K562 (cell line): Measurements from ENCODE around the gene ST6GAL1. TPM values are rescaled to one million over a fixed set of nuclear protein-coding genes. Genes with fewer than 3 reads are reported as not detected.
A peak's percentile ranks its signal among the peaks of the same experiment; 100 is the strongest.

Experiments used
- ATAC-seq: fragments of 200-7000 bp; cut with Tn5 transposase; 3 replicates; pipeline ENCODE4 v1.9.1; 2020; ENCODE audit warnings: moderate library complexity
- BruUV-seq: library from RNA; stranded (reverse); fragments of 400-500 nt; replicated peaks from 2 replicates; lab custom pipeline; 2021; lab: Mats Ljungman, UMichigan
- CTCF ChIA-PET: fragments of 300-600 bp; formaldehyde crosslinking; extraction: SDS; loops from one replicate; lab custom pipeline; 2021; ENCODE audit warnings: low intra/inter-chr PET ratio; lab: Yijun Ruan, JAX
- POLR2A ChIA-PET: fragments of 300-600, 350-650 bp; sonication (Branson Sonifier 250); formaldehyde crosslinking; extraction: SDS; loops from one replicate; lab custom pipeline; 2021; ENCODE audit warnings: antibody characterized with exemption, inconsistent platforms; lab: Yijun Ruan, JAX
- DNase-seq, 4 experiments: peaks; one replicate each; pipeline versions ENCODE4 v3.0.0 to v3.0.0-alpha.2; 2011 to 2018; ENCODE audit warnings: low spot score in 3 of 4, mixed read lengths in 3 of 4; ENCODE audit errors: extremely low read depth in 1 of 4
- FAIRE-seq: peaks from 2 replicates; lab custom pipeline; 2011; peaks lifted over from hg19 to GRCh38; lab: Jason Lieb, UNC
- H2AFZ ChIP-seq: 2 replicates; pipeline ENCODE4 v1.6.0; 2011; ENCODE audit warnings: low read depth, low read length, control low read depth, inconsistent platforms
- H3K27ac ChIP-seq: fragments of 200-600 bp; 3 replicates; pipeline ENCODE4 v1.8.0; 2011; ENCODE audit warnings: low read depth, mild to moderate bottlenecking, control low read depth, inconsistent platforms, low read length, moderate library complexity, mixed read lengths; ENCODE audit errors: extremely low read depth
- H3K27me3 ChIP-seq, 2 experiments: fragments of 300-600 bp in 1 of 2; 2 replicates in 1 of 2; 3 replicates in 1 of 2; pipeline versions ENCODE4 v1.6.0 to v1.8.0; 2011; ENCODE audit warnings: inconsistent platforms in 2 of 2, low read length in 2 of 2, mild to moderate bottlenecking in 1 of 2, mixed read lengths in 1 of 2, moderate library complexity in 1 of 2; ENCODE audit not compliant: control insufficient read depth in 2 of 2, insufficient read depth in 2 of 2
- H3K36me3 ChIP-seq: fragments of 300-600 bp; 3 replicates; pipeline ENCODE4 v1.8.0; 2011; ENCODE audit warnings: mild to moderate bottlenecking, low read length, inconsistent platforms; ENCODE audit not compliant: control insufficient read depth, insufficient read depth
- H3K4me1 ChIP-seq, 2 experiments: fragments of 200-600 bp in 1 of 2; replicated peaks in 1 of 2; 2 replicates in 1 of 2; 3 replicates in 1 of 2; pipeline versions ENCODE4 v1.5.1 to v1.8.0; 2011; ENCODE audit warnings: inconsistent platforms in 2 of 2, low read length in 2 of 2, mild to moderate bottlenecking in 1 of 2, mixed read lengths in 1 of 2, moderate library complexity in 1 of 2; ENCODE audit not compliant: control insufficient read depth in 2 of 2, insufficient read depth in 2 of 2
- H3K4me2 ChIP-seq: 2 replicates; pipeline ENCODE4 v1.6.1; 2011; ENCODE audit warnings: low read length, control low read depth, inconsistent platforms, mixed read lengths; ENCODE audit not compliant: insufficient read depth
- H3K4me3 ChIP-seq: fragments of 200-600 bp; sonication (generic), shearing (Covaris generic); 2 replicates; pipeline ENCODE4 v1.5.1; 2016; ENCODE audit warnings: control low read depth, inconsistent platforms
- H3K79me2 ChIP-seq: fragments of 200-600 bp; 3 replicates; pipeline ENCODE4 v1.8.0; 2011; ENCODE audit warnings: low read length, inconsistent platforms; ENCODE audit not compliant: control insufficient read depth, insufficient read depth
- H3K9ac ChIP-seq, 2 experiments: 2 replicates each; pipeline versions ENCODE4 v1.6.0 to v1.6.1; 2011; ENCODE audit warnings: low read depth in 2 of 2, low read length in 2 of 2, control low read depth in 1 of 2, inconsistent platforms in 1 of 2, mild to moderate bottlenecking in 1 of 2, mixed read lengths in 1 of 2; ENCODE audit not compliant: insufficient read depth in 1 of 2
- H3K9me1 ChIP-seq: one replicate; pipeline ENCODE4 v1.6.0; 2011; ENCODE audit warnings: inconsistent platforms, mild to moderate bottlenecking, low read length, moderate library complexity; ENCODE audit not compliant: control insufficient read depth, insufficient read depth
- H3K9me3 ChIP-seq: replicated peaks from 2 replicates; pipeline ENCODE4 v1.5.1; 2011; ENCODE audit warnings: low read depth, low read length, inconsistent platforms; ENCODE audit not compliant: control insufficient read depth, insufficient read depth
- H4K20me1 ChIP-seq: replicated peaks from 2 replicates; pipeline ENCODE4 v1.6.1; 2011; ENCODE audit warnings: low read length, inconsistent platforms, mixed read lengths; ENCODE audit not compliant: control insufficient read depth, insufficient read depth
- ARID1B ChIP-seq: fragments of 450-650 bp; IDR thresholded peaks from 2 replicates; pipeline ENCODE4 v1.6.1; 2016; ENCODE audit warnings: antibody characterized with exemption, mild to moderate bottlenecking, inconsistent platforms
- E2F5 ChIP-seq: sonication (generic); formaldehyde crosslinking; IDR thresholded peaks from 2 replicates; pipeline ENCODE4 v1.8.0; 2022; ENCODE audit warnings: mild to moderate bottlenecking, missing genetic modification reagents
- E2F6 ChIP-seq, 2 experiments: IDR thresholded peaks; 2 replicates each; pipeline ENCODE4 v1.6.1; 2011; ENCODE audit warnings: borderline replicate concordance in 1 of 2, control low read depth in 1 of 2, low read depth in 1 of 2, low read length in 1 of 2, mild to moderate bottlenecking in 1 of 2, mixed read lengths in 1 of 2, moderate library complexity in 1 of 2; ENCODE audit not compliant: insufficient read depth in 1 of 2, insufficient read length in 1 of 2, poor library complexity in 1 of 2, severe bottlenecking in 1 of 2; ENCODE audit errors: extremely low read depth in 1 of 2
- EP300 ChIP-seq: IDR thresholded peaks from 2 replicates; pipeline ENCODE4 v1.6.1; 2012; ENCODE audit warnings: low read length, improper control_type of control experiment
- RAD51 ChIP-seq: fragments of 450-650 bp; IDR thresholded peaks from 2 replicates; pipeline ENCODE4 v1.7.1; 2016; ENCODE audit warnings: low read depth, mild to moderate bottlenecking, borderline replicate concordance
- TAF15 ChIP-seq: fragments of 200-400 bp; formaldehyde crosslinking; IDR thresholded peaks from 2 replicates; pipeline ENCODE4 v1.6.1; 2017; ENCODE audit warnings: mild to moderate bottlenecking, low read depth, low read length, moderate library complexity
- TEAD4 ChIP-seq, 2 experiments: sonication (generic) in 1 of 2; formaldehyde crosslinking in 1 of 2; IDR thresholded peaks; 2 replicates each; pipeline versions ENCODE4 v1.6.1 to v1.8.0; 2012 to 2022; ENCODE audit warnings: borderline replicate concordance in 1 of 2, inconsistent platforms in 1 of 2, low read length in 1 of 2, mild to moderate bottlenecking in 1 of 2, missing genetic modification reagents in 1 of 2
- ZBTB17 ChIP-seq: fragments of 450-650 bp; formaldehyde crosslinking; IDR thresholded peaks from 2 replicates; pipeline ENCODE4 v1.4.0; 2020; ENCODE audit warnings: mild to moderate bottlenecking
- ZFP91 ChIP-seq: sonication (generic); formaldehyde crosslinking; IDR thresholded peaks from 2 replicates; pipeline ENCODE4 v1.8.0; 2022; ENCODE audit warnings: mild to moderate bottlenecking, missing genetic modification reagents
- ZFX ChIP-seq: sonication (generic); formaldehyde crosslinking; IDR thresholded peaks from 2 replicates; pipeline ENCODE4 v1.8.0; 2022; ENCODE audit warnings: mild to moderate bottlenecking, missing genetic modification reagents, moderate library complexity
- ZNF584 ChIP-seq: fragments of 200-800 bp; sonication (Bioruptor generic); IDR thresholded peaks from 2 replicates; pipeline ENCODE4 v1.6.1; 2016; ENCODE audit warnings: low read depth, mild to moderate bottlenecking, missing genetic modification characterization, missing compliant biosample characterization
- ZNF77 ChIP-seq: fragments of 250-450 bp; sonication (Bioruptor Pico); IDR thresholded peaks from 2 replicates; pipeline ENCODE4 v1.5.0; 2020
- WGBS: fragments of 100-300 bp; shearing (Covaris generic); methylation state at CpG from one replicate; pipeline ENCODE4 v1.1.6; 2016; ENCODE audit warnings: low coverage, mixed read lengths; ENCODE audit not compliant: insufficient coverage; ENCODE audit errors: missing lambda C conversion rate; 5-methylcytosine and 5-hydroxymethylcytosine counted together
- in situ Hi-C: fragments of 300-500 bp; cut with MboI; formaldehyde crosslinking; loops from 4 replicates; pipeline ENCODE4 v1.15.0; 2018; ENCODE audit warnings: inconsistent platforms, mixed read lengths
- intact Hi-C: fragments of 100-400 bp; cut with micrococcal nuclease; formaldehyde crosslinking; loops from 2 replicates; pipeline ENCODE4 v1.14.2; 2022
- polyA plus RNA-seq, 8 experiments: library from polyadenylated mRNA; depleted of rRNA in 4 of 8; stranded (reverse) in 5 of 8; unstranded in 3 of 8; fragments of >200 nt; fragmentation: Nextera tagmentation in 2 of 8; fragmentation: Illumina TruSeq in 1 of 8; extraction: Ambion mirVana in 2 of 8; extraction: Trizol in 1 of 8; gene quantifications; 2 replicates each; pipeline versions ENCODE4 v1.2.1 to v1.2.3, GENCODE V29; 2011 to 2014; ENCODE audit warnings: inconsistent platforms in 1 of 8, missing spikeins in 1 of 8
- total RNA-seq, 7 experiments: library from RNA; depleted of rRNA in 6 of 7; stranded (reverse); fragments of >200 nt in 6 of 7; fragmentation: Illumina TruSeq in 2 of 7; extraction: Trizol in 2 of 7; gene quantifications; 2 replicates each; pipeline versions ENCODE4 v1.2.1 to v1.2.3, GENCODE V29; 2011 to 2021; ENCODE audit warnings: low replicate concordance in 1 of 7

Gene ST6GAL1
- total and polyA plus RNA-seq, 9 of the 15 experiments (the other 6 are each of a cell fraction or from before 2014, with no cell fraction given), result 31.9 to 145 (median 71.0) TPM

DNA sequence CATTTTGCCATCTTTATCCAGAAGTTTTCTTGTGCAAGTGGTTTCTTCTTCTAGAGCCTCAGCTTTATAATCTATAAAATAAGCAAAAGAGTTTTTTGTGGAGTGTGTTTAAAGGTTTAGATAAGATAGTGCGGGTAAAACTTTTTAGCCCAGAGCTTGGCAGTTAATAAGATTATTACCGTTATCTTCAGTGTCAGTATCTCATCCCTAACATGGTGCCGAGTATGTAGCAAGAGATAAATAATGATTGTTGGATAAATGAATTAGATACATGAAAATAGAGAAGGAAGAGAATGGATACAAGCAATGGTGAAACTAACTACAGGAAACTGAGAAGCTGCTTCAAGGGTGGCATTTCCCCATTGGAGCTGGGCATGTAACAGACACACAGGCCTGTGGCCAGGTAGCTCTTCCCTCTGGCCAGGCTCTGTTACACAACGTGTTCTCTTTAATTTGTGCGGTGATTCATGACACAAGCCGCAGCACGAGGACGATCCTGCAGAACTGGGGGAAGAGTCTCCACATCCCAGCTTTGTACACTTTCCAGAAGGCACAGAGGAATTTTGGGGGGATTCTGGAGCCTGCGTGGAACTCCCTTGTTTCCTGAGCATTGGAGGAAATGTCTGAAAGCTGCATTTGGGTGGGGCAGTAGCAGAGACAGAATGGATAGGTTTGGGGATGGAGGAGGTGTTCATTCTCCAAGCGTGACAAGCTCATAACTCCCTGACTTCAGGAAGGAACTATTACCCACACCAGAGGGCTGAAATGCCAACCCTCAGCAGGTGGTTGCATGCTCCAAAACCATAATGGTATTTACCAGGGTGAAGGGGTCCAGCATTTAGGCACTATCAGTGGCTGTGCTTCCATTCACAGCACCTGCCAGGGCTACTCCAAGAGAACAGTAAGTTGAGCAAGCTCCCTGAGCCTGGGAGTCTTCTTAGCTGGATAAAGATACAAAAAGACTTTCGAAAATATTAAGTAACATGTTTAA, 14.2 kb upstream of the ST6GAL1 start:
- Histone ChIP-seq H3K9me1 (no peaks in the 10 kb centered on the region), H3K4me3 (no peak overlapping the region), H3K4me1 (peaks cover 9 to 33% of the 10 kb centered on the region in 2 experiments; a peak in 4 of 5 replicates), H3K36me3 (no peaks in the 10 kb centered on the region), H2AFZ (peak overlapping the region; percentile 66), H3K79me2 (no peaks in the 10 kb centered on the region), H4K20me1 (no peaks in the 10 kb centered on the region), H3K27me3 (no peaks in the 10 kb centered on the region), H3K27ac (no peak overlapping the region), H3K4me2 (peak overlapping the region; percentile 49), H3K9me3 (no peaks in the 10 kb centered on the region), H3K9ac (peak overlapping the region in 1 of 2 experiments; percentile 38; a peak in 1 of 4 replicates)
- FAIRE-seq (no peak), DNase-seq (no peak), ATAC-seq (peak; percentile 61)
- ChIA-PET POLR2A (interaction anchor here (0.5 to 1.8 kb wide), 8 partner anchors 9 to 132 kb away, joined by 3 to 8 read pairs (median 3); no protein-coding TSS in a partner anchor), CTCF (interaction anchor here (0.6 kb wide), 2 partner anchors 75 to 1238 kb away, joined by 3 to 5 read pairs; no protein-coding TSS in a partner anchor)
- 11% methylated on average over 11 of the region's 11 CpGs for WGBS
- in situ Hi-C loops (no loop called here), intact Hi-C loops (no loop called here)
- no TSS peak for BruUV-seq
- TF ChIP-seq TAF15, result no peak
- no peak for TF ChIP-seq ZBTB17
- 0 out of 2 replicates have a peak, but pooled peaks have one; percentile 21 for TF ChIP-seq ZNF584 (CRISPR knock-in tag)
- TF ChIP-seq EP300, result 0 out of 2 replicates have a peak, but pooled peaks have one; percentile 10
- 0 out of 2 replicates have a peak, but pooled peaks have one; percentile 27 for TF ChIP-seq TEAD4 (IDR thresholded peaks at IDR 0.05; ENCODE audit: low read length)
- TF ChIP-seq TEAD4 (CRISPR knock-in tag; IDR thresholded peaks at IDR 0.05; ENCODE audit: borderline replicate concordance), result no peak
- TF ChIP-seq ARID1B, result 0 out of 2 replicates have a peak, but pooled peaks have one; percentile 10
- TF ChIP-seq ZFX (CRISPR knock-in tag), result peak; percentile 11; the same call in 1 of the 2 replicates
- no peak for TF ChIP-seq ZNF77
- no peak for TF ChIP-seq RAD51
- no peak for TF ChIP-seq ZFP91
- peak in 1 of 2 experiments; percentile 30 for TF ChIP-seq E2F6 (IDR thresholded peaks at IDR 0.05; ENCODE audit: borderline replicate concordance in 1 of 2, extremely low read depth in 1 of 2, insufficient read depth in 1 of 2, insufficient read length in 1 of 2, low read depth in 1 of 2, low read length in 1 of 2, poor library complexity in 1 of 2, severe bottlenecking in 1 of 2)
- no peak for TF ChIP-seq E2F5 (CRISPR knock-in tag)
